PFSK-1 (cell line): Measurements from ENCODE around the gene SKIC3. TPM values are rescaled to one million over a fixed set of nuclear protein-coding genes. Genes with fewer than 3 reads are reported as not detected.
A peak's percentile ranks its signal among the peaks of the same experiment; 100 is the strongest.

Experiments used
- FOXP2 ChIP-seq: optimal IDR thresholded peaks from 2 replicates; pipeline ENCODE3; 2011; ENCODE audit warnings: borderline replicate concordance, control low read depth, inconsistent platforms; ENCODE audit not compliant: insufficient read depth; ENCODE audit errors: extremely low read length, extremely low read depth
- POLR2AphosphoS5 ChIP-seq: IDR thresholded peaks from 2 replicates; pipeline ENCODE4 v1.6.1; 2012; ENCODE audit warnings: low read depth, mild to moderate bottlenecking, control low read depth, low read length, moderate library complexity
- SIN3A ChIP-seq: IDR thresholded peaks from 2 replicates; pipeline ENCODE4 v1.6.1; 2012; ENCODE audit warnings: mild to moderate bottlenecking, low read length, moderate library complexity, borderline replicate concordance; ENCODE audit not compliant: insufficient read depth
- TAF1 ChIP-seq: IDR thresholded peaks from 2 replicates; pipeline ENCODE4 v1.6.1; 2012; ENCODE audit warnings: low read length, control low read depth, borderline replicate concordance; ENCODE audit not compliant: insufficient read depth
- polyA plus RNA-seq: library from polyadenylated mRNA; unstranded; fragments of >200 nt; gene quantifications from one replicate; pipeline ENCODE4 v1.2.1, GENCODE V29; 2012; ENCODE audit warnings: low read depth, missing spikeins; ENCODE audit not compliant: insufficient read length
- TF ChIP-seq, protein P1 (sequence below), 2 experiments: IDR thresholded peaks; 2 replicates each; pipeline versions ENCODE4 v1.6.1 to v1.8.0; 2011 to 2012; ENCODE audit warnings: low read depth in 2 of 2, low read length in 2 of 2, control low read depth in 1 of 2, inconsistent platforms in 1 of 2, mild to moderate bottlenecking in 1 of 2, moderate library complexity in 1 of 2; ENCODE audit not compliant: insufficient read depth in 1 of 2

The SKIC3 gene
- 23.4 TPM for polyA plus RNA-seq

GRCh38 chr5:95554647-95555548 is at the start of gene SKIC3, which contains the start of gene ARSK:
TSS of gene SKIC3 (minus strand) at chr5:95554977. CDS start at chr5:95547150, 7,827 bp downstream.
TSS of gene ARSK (plus strand) at chr5:95555101. CDS start at chr5:95555279, 178 bp downstream.
- TF ChIP-seq SIN3A (peak; percentile 41; the same call in 1 of the 2 replicates), TAF1 (peak; percentile 76; the same call in 1 of the 2 replicates), FOXP2 (no peak), POLR2AphosphoS5 (peak; percentile 88)
- TF ChIP-seq, protein P1, sequence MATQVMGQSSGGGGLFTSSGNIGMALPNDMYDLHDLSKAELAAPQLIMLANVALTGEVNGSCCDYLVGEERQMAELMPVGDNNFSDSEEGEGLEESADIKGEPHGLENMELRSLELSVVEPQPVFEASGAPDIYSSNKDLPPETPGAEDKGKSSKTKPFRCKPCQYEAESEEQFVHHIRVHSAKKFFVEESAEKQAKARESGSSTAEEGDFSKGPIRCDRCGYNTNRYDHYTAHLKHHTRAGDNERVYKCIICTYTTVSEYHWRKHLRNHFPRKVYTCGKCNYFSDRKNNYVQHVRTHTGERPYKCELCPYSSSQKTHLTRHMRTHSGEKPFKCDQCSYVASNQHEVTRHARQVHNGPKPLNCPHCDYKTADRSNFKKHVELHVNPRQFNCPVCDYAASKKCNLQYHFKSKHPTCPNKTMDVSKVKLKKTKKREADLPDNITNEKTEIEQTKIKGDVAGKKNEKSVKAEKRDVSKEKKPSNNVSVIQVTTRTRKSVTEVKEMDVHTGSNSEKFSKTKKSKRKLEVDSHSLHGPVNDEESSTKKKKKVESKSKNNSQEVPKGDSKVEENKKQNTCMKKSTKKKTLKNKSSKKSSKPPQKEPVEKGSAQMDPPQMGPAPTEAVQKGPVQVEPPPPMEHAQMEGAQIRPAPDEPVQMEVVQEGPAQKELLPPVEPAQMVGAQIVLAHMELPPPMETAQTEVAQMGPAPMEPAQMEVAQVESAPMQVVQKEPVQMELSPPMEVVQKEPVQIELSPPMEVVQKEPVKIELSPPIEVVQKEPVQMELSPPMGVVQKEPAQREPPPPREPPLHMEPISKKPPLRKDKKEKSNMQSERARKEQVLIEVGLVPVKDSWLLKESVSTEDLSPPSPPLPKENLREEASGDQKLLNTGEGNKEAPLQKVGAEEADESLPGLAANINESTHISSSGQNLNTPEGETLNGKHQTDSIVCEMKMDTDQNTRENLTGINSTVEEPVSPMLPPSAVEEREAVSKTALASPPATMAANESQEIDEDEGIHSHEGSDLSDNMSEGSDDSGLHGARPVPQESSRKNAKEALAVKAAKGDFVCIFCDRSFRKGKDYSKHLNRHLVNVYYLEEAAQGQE (IDR thresholded peaks at IDR 0.05; ENCODE audit: insufficient read depth in 1 of 2, low read depth in 2 of 2, low read length in 2 of 2), result peak in 1 of 2 experiments; percentile 66; a peak in 1 of 4 replicates

- TF ChIP-seq FOXP2, result no peak
- TF ChIP-seq, protein P1 (IDR thresholded peaks at IDR 0.05; ENCODE audit: insufficient read depth in 1 of 2, low read depth in 2 of 2, low read length in 2 of 2), result no peak
- TF ChIP-seq TAF1, result no peak
- no peak for TF ChIP-seq POLR2AphosphoS5
- TF ChIP-seq SIN3A, result no peak
Observed at GRCh38 chr5:95600557-95600956, 45.8 kb upstream of the SKIC3 start.

- TF ChIP-seq POLR2AphosphoS5 (no peak), TAF1 (no peak), FOXP2 (no peak), SIN3A (no peak)
- TF ChIP-seq, protein P1 (IDR thresholded peaks at IDR 0.05; ENCODE audit: insufficient read depth in 1 of 2, low read depth in 2 of 2, low read length in 2 of 2), result no peak
Observed at GRCh38 chr5:95599252-95599651, 44.5 kb upstream of the SKIC3 start.

DNA sequence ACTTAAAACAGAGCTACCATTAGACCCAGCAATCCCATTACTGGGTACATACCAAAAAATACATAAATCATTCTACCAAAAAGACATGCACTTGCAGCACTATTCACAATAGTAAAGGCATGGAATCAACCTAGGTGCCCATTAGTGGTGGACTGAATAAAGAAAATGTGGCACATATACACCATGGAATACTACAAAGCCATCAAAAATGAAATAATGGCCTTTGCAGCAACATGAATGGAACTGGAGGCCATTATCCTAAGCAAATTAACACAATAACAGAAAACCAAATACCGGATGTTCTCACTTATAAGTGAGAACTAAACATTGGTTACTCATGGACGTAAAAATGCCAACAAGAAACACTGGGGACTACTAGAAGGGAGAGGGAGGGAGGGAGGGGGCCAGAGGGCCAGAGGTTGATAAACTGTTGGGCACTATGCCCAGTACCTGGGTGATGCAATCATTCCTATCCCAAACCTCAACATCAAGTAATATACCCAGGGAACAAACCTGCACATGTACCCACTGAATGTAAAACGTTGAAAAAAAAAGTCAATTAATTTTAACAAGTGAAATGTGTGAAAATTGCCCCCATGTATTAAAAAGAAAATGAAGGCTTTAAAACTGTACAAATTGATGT is 40.6 kb upstream of the SKIC3 start:
- TF ChIP-seq TAF1, result no peak
- TF ChIP-seq, protein P1 (IDR thresholded peaks at IDR 0.05; ENCODE audit: insufficient read depth in 1 of 2, low read depth in 2 of 2, low read length in 2 of 2), result no peak
- no peak for TF ChIP-seq FOXP2
- no peak for TF ChIP-seq POLR2AphosphoS5
- TF ChIP-seq SIN3A, result no peak
